Osteoblast (primary cell): Measurements from ENCODE around the gene PRKCA. TPM values are rescaled to one million over a fixed set of nuclear protein-coding genes. Genes with fewer than 3 reads are reported as not detected.

ENCODE experiments used
- DNase-seq: peaks from one replicate; pipeline ENCODE4 v3.0.0; 2011; ENCODE audit warnings: low spot score, mixed read lengths; ENCODE audit not compliant: insufficient read length; ENCODE audit errors: missing footprints
- H2AFZ ChIP-seq: 2 replicates; pipeline ENCODE4 v1.6.0; 2011; ENCODE audit warnings: mild to moderate bottlenecking, low read length
- H3K27ac ChIP-seq: 2 replicates; pipeline ENCODE4 v1.5.1; 2011; ENCODE audit warnings: mild to moderate bottlenecking, low read depth, low read length, moderate library complexity
- H3K27me3 ChIP-seq: 2 replicates; pipeline ENCODE4 v1.6.0; 2012; ENCODE audit warnings: mild to moderate bottlenecking, control low read depth, inconsistent platforms, low read length, moderate library complexity; ENCODE audit not compliant: insufficient read depth
- H3K36me3 ChIP-seq: 2 replicates; pipeline ENCODE4 v1.5.1; 2011; ENCODE audit warnings: mild to moderate bottlenecking, low read length, control low read depth, moderate library complexity; ENCODE audit not compliant: insufficient read depth
- H3K4me1 ChIP-seq: 2 replicates; pipeline ENCODE4 v1.5.1; 2011; ENCODE audit warnings: mild to moderate bottlenecking, low read length, control low read depth, moderate library complexity; ENCODE audit not compliant: insufficient read depth
- H3K4me2 ChIP-seq: 2 replicates; pipeline ENCODE4 v1.6.0; 2011; ENCODE audit warnings: mild to moderate bottlenecking, low read length; ENCODE audit not compliant: insufficient read depth
- H3K4me3 ChIP-seq: fragments of 200-600 bp; sonication (generic); 3 replicates; pipeline ENCODE4 v1.5.1; 2012; ENCODE audit warnings: mild to moderate bottlenecking, low read length, inconsistent platforms; ENCODE audit not compliant: insufficient read depth
- H3K79me2 ChIP-seq: 2 replicates; pipeline ENCODE4 v1.6.0; 2012; ENCODE audit warnings: mild to moderate bottlenecking, low read length, control low read depth, inconsistent platforms; ENCODE audit not compliant: insufficient read depth
- H3K9me3 ChIP-seq: 2 replicates; pipeline ENCODE4 v1.5.1; 2011; ENCODE audit warnings: low read depth, low read length, control low read depth
- H4K20me1 ChIP-seq: 2 replicates; pipeline ENCODE4 v1.6.0; 2012; ENCODE audit warnings: mild to moderate bottlenecking, low read length, control low read depth; ENCODE audit not compliant: insufficient read depth
- CTCF ChIP-seq: IDR thresholded peaks from 2 replicates; pipeline ENCODE4 v1.5.1; 2011; ENCODE audit warnings: mild to moderate bottlenecking, low read depth, low read length, moderate library complexity; ENCODE audit errors: extremely low read depth
- total RNA-seq: library from RNA; depleted of rRNA; stranded (reverse); fragments of >200 nt; gene quantifications from 2 replicates; pipeline ENCODE4 v1.2.3, GENCODE V29; 2012

Gene PRKCA
- total RNA-seq, 1 donor, result 46.0 TPM

- Histone ChIP-seq H2AFZ (no peak overlapping the region), H4K20me1 (peaks cover 6% of the 10 kb centered on the region), H3K4me2 (no peak overlapping the region), H3K9me3 (no peaks in the 10 kb centered on the region), H3K4me1 (peaks cover 6% of the 10 kb centered on the region), H3K4me3 (no peak overlapping the region), H3K79me2 (peaks cover 71% of the 10 kb centered on the region), H3K27me3 (no peaks in the 10 kb centered on the region), H3K27ac (no peak overlapping the region), H3K36me3 (no peaks in the 10 kb centered on the region)
- no peak for TF ChIP-seq CTCF
- peak; percentile 60 for DNase-seq
Measured at GRCh38 chr17:66531851-66532295, 229.5 kb downstream of the PRKCA start.

GRCh38 chr17:66533572-66533971 lies 231.2 kb downstream of the PRKCA start:
- TF ChIP-seq CTCF, result no peak
- Histone ChIP-seq H3K9me3 (no peaks in the 10 kb centered on the region), H4K20me1 (peaks cover 6% of the 10 kb centered on the region), H3K4me1 (peaks cover 10% of the 10 kb centered on the region), H3K79me2 (peaks cover 76% of the 10 kb centered on the region), H3K27me3 (no peaks in the 10 kb centered on the region), H3K36me3 (no peaks in the 10 kb centered on the region), H3K27ac (no peak overlapping the region), H2AFZ (no peak overlapping the region), H3K4me3 (no peak overlapping the region), H3K4me2 (no peak overlapping the region)
- DNase-seq, result peak; percentile 72

- Histone ChIP-seq H3K4me2 (no peak overlapping the region), H4K20me1 (peaks cover 6% of the 10 kb centered on the region), H3K4me1 (peaks cover 14% of the 10 kb centered on the region), H3K27ac (no peak overlapping the region), H3K27me3 (no peaks in the 10 kb centered on the region), H3K79me2 (peaks cover 76% of the 10 kb centered on the region), H3K4me3 (no peak overlapping the region), H2AFZ (no peak overlapping the region), H3K9me3 (no peaks in the 10 kb centered on the region), H3K36me3 (no peaks in the 10 kb centered on the region)
- TF ChIP-seq CTCF, result no peak
- no peak for DNase-seq
Measured at GRCh38 chr17:66533986-66534385, 231.6 kb downstream of the PRKCA start.

- Histone ChIP-seq H3K27me3 (no peaks in the 10 kb centered on the region), H4K20me1 (peaks cover 6% of the 10 kb centered on the region), H3K27ac (no peak overlapping the region), H3K4me1 (peaks cover 29% of the 10 kb centered on the region), H3K36me3 (no peaks in the 10 kb centered on the region), H2AFZ (no peak overlapping the region), H3K4me3 (no peak overlapping the region), H3K4me2 (no peak overlapping the region), H3K79me2 (peaks cover 71% of the 10 kb centered on the region), H3K9me3 (no peaks in the 10 kb centered on the region)
- DNase-seq, result peak; percentile 51
- no peak for TF ChIP-seq CTCF
Measured at GRCh38 chr17:66535611-66536010, 233.2 kb downstream of the PRKCA start.
